OCI-LY7 (cell line): ENCODE measurements around the gene SLC38A5.
"Not testable (repeated sequence)": the region's sequence is repeated elsewhere in the genome, so short reads cannot be mapped to it uniquely, and the experiment has no call there.

ENCODE experiments used
- CTCF ChIP-seq: fragments of 200-600 bp; sonication (generic); conservative IDR thresholded peaks from 2 replicates; pipeline ENCODE4 v1.5.1; 2014; ENCODE audit warnings: mild to moderate bottlenecking, antibody characterized with exemption, low read length, moderate library complexity, mixed read lengths
- EZH2phosphoT487 ChIP-seq: fragments of 200-600 bp; sonication (generic); IDR thresholded peaks from 2 replicates; pipeline ENCODE4 v1.6.1; 2018; ENCODE audit warnings: low read depth, borderline replicate concordance, mild to moderate bottlenecking, mixed run types, antibody characterized with exemption, low read length, moderate library complexity, mixed read lengths

- TF ChIP-seq CTCF, EZH2phosphoT487: not testable (repeated sequence)
Measured at GRCh38 chrX:48433713-48434112, 36.3 kb downstream of the SLC38A5 start.
